AG04449 (cell line): ENCODE results near the gene STK32C.
"Not testable (repeated sequence)": the region's sequence is repeated elsewhere in the genome, so short reads cannot be mapped to it uniquely, and the experiment has no call there.

ENCODE experiments used
- CTCF ChIA-PET: fragments of 350-600 bp; formaldehyde crosslinking; extraction: SDS; loops from one replicate; lab custom pipeline; 2021; ENCODE audit warnings: antibody characterized with exemption; lab: Yijun Ruan, JAX
- POLR2A ChIA-PET: fragments of 400-600, 350-600 bp; formaldehyde crosslinking; extraction: SDS; loops from one replicate; lab custom pipeline; 2020; ENCODE audit warnings: antibody characterized with exemption, inconsistent platforms; lab: Yijun Ruan, JAX
- DNase-seq: peaks from one replicate; pipeline ENCODE4 v3.0.0-alpha.2; 2010; ENCODE audit warnings: low read depth, low spot score
- H3K4me3 ChIP-seq: 2 replicates; pipeline ENCODE4 v1.5.1; 2011; ENCODE audit warnings: low read depth, mild to moderate bottlenecking, control low read depth, low read length
- CTCF ChIP-seq: IDR thresholded peaks from one replicate; pipeline ENCODE4 v1.5.1; 2011; ENCODE audit warnings: mild to moderate bottlenecking, moderate library complexity, low read length, control low read depth, inconsistent platforms; ENCODE audit not compliant: insufficient read depth; ENCODE audit errors: missing control alignments

STK32C gene

GRCh38 chr10:132319853-132320653 is 12.3 kb upstream of the STK32C start:
- POLR2A ChIA-PET = interaction anchor here (0.6 kb wide), 1 partner anchor 345 kb away, joined by 3 read pairs; no protein-coding TSS in a partner anchor
- no peak for TF ChIP-seq CTCF
- CTCF ChIA-PET = interaction anchor here (2.0 kb wide), 1 partner anchor 10 kb away, joined by 8 read pairs; no protein-coding TSS in a partner anchor
- peak; percentile 57 for DNase-seq
- H3K4me3 ChIP-seq = no peak overlapping the region

- CTCF ChIA-PET, POLR2A ChIA-PET, DNase-seq, H3K4me3 ChIP-seq: not testable (repeated sequence)
These were observed 9.7 kb upstream of the STK32C start for GRCh38 chr10:132317477-132317876.

- no peak overlapping the region for H3K4me3 ChIP-seq
- ChIA-PET POLR2A (no interaction called here), CTCF (no interaction called here)
- DNase-seq = no peak
- no peak for TF ChIP-seq CTCF
These were observed 8.4 kb upstream of the STK32C start for GRCh38 chr10:132316133-132316532.

GRCh38 chr10:132314881-132315280 is 7.1 kb upstream of the STK32C start:
- DNase-seq, H3K4me3 ChIP-seq, POLR2A ChIA-PET: not testable (repeated sequence)
- CTCF ChIA-PET = interaction anchor here (1.3 kb wide), 1 partner anchor 37 kb away, joined by 3 read pairs; no protein-coding TSS in a partner anchor

GRCh38 chr10:132314336-132314735 is 6.6 kb upstream of the STK32C start:
- no peak for DNase-seq
- no peak overlapping the region for H3K4me3 ChIP-seq
- ChIA-PET POLR2A (no interaction called here), CTCF (interaction anchor here (1.3 kb wide), 1 partner anchor 37 kb away, joined by 3 read pairs; no protein-coding TSS in a partner anchor)
- TF ChIP-seq CTCF = no peak

GRCh38 chr10:132313865-132314264 is 6.1 kb upstream of the STK32C start:
- ChIA-PET POLR2A (no interaction called here), CTCF (interaction anchor here (1.3 kb wide), 1 partner anchor 38 kb away, joined by 3 read pairs; no protein-coding TSS in a partner anchor)
- TF ChIP-seq CTCF = no peak
- H3K4me3 ChIP-seq = no peak overlapping the region
- DNase-seq = no peak

GRCh38 chr10:132313305-132313704 is 5.6 kb upstream of the STK32C start:
- ChIA-PET POLR2A (no interaction called here), CTCF (no interaction called here)
- H3K4me3 ChIP-seq = no peak overlapping the region
- no peak for DNase-seq
- no peak for TF ChIP-seq CTCF
